H1 (cell line): Measurements from ENCODE around the gene NRXN3. TPM values are rescaled to one million over a fixed set of nuclear protein-coding genes. Genes with fewer than 3 reads are reported as not detected.

Source experiments
- CTCF ChIA-PET: fragments of 300-600 bp; sonication (Branson Sonifier 250); formaldehyde crosslinking; loops from one replicate; lab custom pipeline; 2021; ENCODE audit not compliant: partially characterized antibody; lab: Charles Lee
- POLR2A ChIA-PET: fragments of 300-600 bp; sonication (Branson Sonifier 250); formaldehyde crosslinking; loops from one replicate; lab custom pipeline; 2021; ENCODE audit warnings: inconsistent platforms; ENCODE audit not compliant: partially characterized antibody; lab: Charles Lee
- DNase-seq, 2 experiments: peaks; one replicate each; pipeline versions ENCODE4 v3.0.0 to v3.0.0-alpha.2; 2010 to 2022; ENCODE audit warnings: low spot score in 2 of 2, low read depth in 1 of 2, mixed read lengths in 1 of 2
- FAIRE-seq: peaks from 2 replicates; lab custom pipeline; 2011; peaks lifted over from hg19 to GRCh38; lab: Jason Lieb, UNC
- H2AFZ ChIP-seq: 2 replicates; pipeline ENCODE4 v1.8.1; 2012; ENCODE audit warnings: low read length, inconsistent platforms
- H2AK5ac ChIP-seq: 2 replicates; pipeline ENCODE4 v1.6.1; 2013; ENCODE audit warnings: low read depth, low read length
- H2BK120ac ChIP-seq: replicated peaks from 2 replicates; pipeline ENCODE3; 2013; ENCODE audit warnings: low read depth, low read length, inconsistent platforms
- H2BK12ac ChIP-seq: 2 replicates; pipeline ENCODE4 v1.6.1; 2013; ENCODE audit warnings: low read depth, low read length
- H2BK15ac ChIP-seq: 2 replicates; pipeline ENCODE4 v1.6.1; 2013; ENCODE audit warnings: low read length
- H2BK20ac ChIP-seq: 2 replicates; pipeline ENCODE4 v1.6.1; 2013; ENCODE audit warnings: low read length
- H2BK5ac ChIP-seq: 2 replicates; pipeline ENCODE4 v1.6.1; 2013; ENCODE audit warnings: low read depth, low read length
- H3K14ac ChIP-seq: 2 replicates; pipeline ENCODE4 v1.6.1; 2013; ENCODE audit warnings: inconsistent platforms; ENCODE audit not compliant: insufficient read length
- H3K18ac ChIP-seq: 2 replicates; pipeline ENCODE4 v1.6.1; 2013; ENCODE audit warnings: low read length; ENCODE audit errors: extremely low read depth
- H3K23ac ChIP-seq: 2 replicates; pipeline ENCODE4 v1.6.1; 2013; ENCODE audit warnings: inconsistent platforms; ENCODE audit not compliant: insufficient read length
- H3K23me2 ChIP-seq: 2 replicates; pipeline ENCODE4 v1.6.1; 2013; ENCODE audit warnings: low read depth, low read length
- H3K27ac ChIP-seq: 2 replicates; pipeline ENCODE4 v1.6.1; 2011; ENCODE audit warnings: low read depth, low read length, inconsistent platforms
- H3K27me3 ChIP-seq, 4 experiments: replicated peaks in 1 of 4; 1 replicate in 1 of 4; 2 replicates in 3 of 4; pipeline versions ENCODE4 v1.6.1 to v1.8.1; 2011 to 2013; ENCODE audit warnings: low read length in 3 of 4, mild to moderate bottlenecking in 3 of 4, inconsistent platforms in 2 of 4, mixed read lengths in 2 of 4, moderate library complexity in 1 of 4; ENCODE audit not compliant: control insufficient read depth in 3 of 4, insufficient read depth in 3 of 4; ENCODE audit errors: extremely low read depth in 1 of 4
- H3K36me3 ChIP-seq, 4 experiments: 2 replicates each; pipeline versions ENCODE4 v1.6.1 to v1.8.1; 2011 to 2013; ENCODE audit warnings: mild to moderate bottlenecking in 4 of 4, low read length in 3 of 4, moderate library complexity in 2 of 4, control low read depth in 1 of 4, inconsistent platforms in 1 of 4; ENCODE audit not compliant: insufficient read depth in 4 of 4, control insufficient read depth in 2 of 4
- H3K4ac ChIP-seq: replicated peaks from 2 replicates; pipeline ENCODE3; 2013; ENCODE audit warnings: low read length, low read depth, mixed read lengths, inconsistent platforms; ENCODE audit not compliant: insufficient read length
- H3K4me1 ChIP-seq, 4 experiments: replicated peaks in 1 of 4; 1 replicate in 1 of 4; 2 replicates in 3 of 4; pipeline versions ENCODE4 v1.6.1 to v1.8.1; 2011 to 2013; ENCODE audit warnings: low read length in 3 of 4, inconsistent platforms in 2 of 4, mixed read lengths in 1 of 4; ENCODE audit not compliant: insufficient read depth in 4 of 4, control insufficient read depth in 3 of 4
- H3K4me2 ChIP-seq, 2 experiments: 2 replicates each; pipeline versions ENCODE4 v1.6.1 to v1.8.1; 2011 to 2013; ENCODE audit warnings: low read depth in 2 of 2, low read length in 2 of 2, control low read depth in 1 of 2, inconsistent platforms in 1 of 2, mild to moderate bottlenecking in 1 of 2; ENCODE audit not compliant: insufficient read depth in 1 of 2
- H3K4me3 ChIP-seq, 4 experiments: fragments of 200-600, 300-600 bp in 1 of 4; sonication (generic), shearing (Covaris generic), sonication (Bioruptor Twin) in 1 of 4; 2 replicates each; pipeline versions ENCODE4 v1.5.1 to v1.8.1; 2011 to 2016; ENCODE audit warnings: low read length in 4 of 4, low read depth in 3 of 4, control low read depth in 2 of 4, inconsistent platforms in 2 of 4, mild to moderate bottlenecking in 2 of 4, mixed read lengths in 1 of 4, moderate library complexity in 1 of 4; ENCODE audit not compliant: insufficient read depth in 2 of 4; ENCODE audit errors: extremely low read depth in 1 of 4
- H3K56ac ChIP-seq: replicated peaks from 2 replicates; pipeline ENCODE3; 2013; ENCODE audit warnings: low read depth, mild to moderate bottlenecking, mixed read lengths, low read length, inconsistent platforms; ENCODE audit not compliant: insufficient read length
- H3K79me1 ChIP-seq: 2 replicates; pipeline ENCODE4 v1.6.1; 2013; ENCODE audit warnings: low read depth, low read length, control low read depth
- H3K79me2 ChIP-seq, 2 experiments: 2 replicates each; pipeline versions ENCODE4 v1.6.1 to v1.8.1; 2012 to 2013; ENCODE audit warnings: low read length in 2 of 2, mild to moderate bottlenecking in 2 of 2, inconsistent platforms in 1 of 2; ENCODE audit not compliant: insufficient read depth in 2 of 2, control insufficient read depth in 1 of 2
- H3K9ac ChIP-seq, 4 experiments: replicated peaks in 1 of 4; 1 replicate in 1 of 4; 2 replicates in 3 of 4; pipeline versions ENCODE4 v1.6.1 to v1.8.1; 2011 to 2013; ENCODE audit warnings: low read depth in 3 of 4, low read length in 3 of 4, control low read depth in 2 of 4, mild to moderate bottlenecking in 2 of 4, moderate library complexity in 2 of 4, inconsistent platforms in 1 of 4; ENCODE audit errors: extremely low read depth in 1 of 4
- H3K9me3 ChIP-seq, 2 experiments: 2 replicates each; pipeline versions ENCODE4 v1.6.1 to v1.8.1; 2012 to 2013; ENCODE audit warnings: mild to moderate bottlenecking in 2 of 2, moderate library complexity in 2 of 2, control low read depth in 1 of 2, inconsistent platforms in 1 of 2, low read depth in 1 of 2, low read length in 1 of 2, mixed read lengths in 1 of 2; ENCODE audit not compliant: insufficient read depth in 2 of 2
- H4K20me1 ChIP-seq, 2 experiments: replicated peaks in 1 of 2; 2 replicates each; pipeline versions ENCODE3 to v1.8.1; 2011 to 2013; ENCODE audit warnings: inconsistent platforms in 2 of 2, low read length in 2 of 2, mild to moderate bottlenecking in 1 of 2; ENCODE audit not compliant: insufficient read depth in 2 of 2, control insufficient read depth in 1 of 2
- H4K5ac ChIP-seq: 2 replicates; pipeline ENCODE4 v1.6.1; 2013; ENCODE audit warnings: low read length, low read depth, mixed read lengths, inconsistent platforms; ENCODE audit not compliant: insufficient read length
- H4K8ac ChIP-seq: 2 replicates; pipeline ENCODE4 v1.8.0; 2013; ENCODE audit warnings: mild to moderate bottlenecking, moderate library complexity, low read length, inconsistent platforms; ENCODE audit not compliant: insufficient read depth; ENCODE audit errors: extremely low read depth
- H4K91ac ChIP-seq: replicated peaks from 2 replicates; pipeline ENCODE3; 2013; ENCODE audit warnings: low read length, mixed read lengths, inconsistent platforms; ENCODE audit not compliant: insufficient read length
- KDM5A ChIP-seq: fragments of 200-600 bp; IDR thresholded peaks from 2 replicates; pipeline ENCODE4 v1.7.1; 2012; ENCODE audit warnings: mild to moderate bottlenecking, low read length, inconsistent platforms, mixed read lengths
- RXRA ChIP-seq: IDR thresholded peaks from 2 replicates; pipeline ENCODE4 v1.6.1; 2011; ENCODE audit warnings: low read depth, mild to moderate bottlenecking, low read length, moderate library complexity; ENCODE audit not compliant: insufficient read depth
- WGBS, 2 experiments: shearing (Covaris generic) in 1 of 2; methylation state at CpG; one replicate each; pipeline versions ENCODE4 v1.1.6 to v1.1.7; 2013 to 2015; ENCODE audit warnings: low lambda C conversion rate in 2 of 2, mixed read lengths in 2 of 2, inconsistent platforms in 1 of 2, low coverage in 1 of 2, missing lambda C conversion rate in 1 of 2; ENCODE audit not compliant: insufficient replicate concordance in 2 of 2, insufficient coverage in 1 of 2, insufficient read length in 1 of 2; ENCODE audit errors: extremely low coverage in 1 of 2, missing lambda C conversion rate in 1 of 2; 5-methylcytosine and 5-hydroxymethylcytosine counted together
- polyA plus RNA-seq, 7 experiments: library from polyadenylated mRNA; depleted of rRNA in 3 of 7; stranded (reverse) in 5 of 7; unstranded in 2 of 7; fragments of >200 nt in 5 of 7; fragments of 200-250 nt in 2 of 7; gene quantifications; 1 replicate in 5 of 7; 2 replicates in 1 of 7; 4 replicates in 1 of 7; pipeline versions ENCODE4 v1.2.1 to v1.2.3, GENCODE V29; 2011 to 2013; ENCODE audit warnings: missing spikeins in 2 of 7, mixed read lengths in 2 of 7
- total RNA-seq: library from RNA; stranded (reverse); fragmentation: NEBNext Ultra II Directional; extraction: Animal tissue kit (Norgen Biotek cat#: 25700); gene quantifications from 2 replicates; pipeline ENCODE4 v1.2.1, GENCODE V29; 2021
- TF ChIP-seq, protein P1 (sequence below): IDR thresholded peaks from 2 replicates; pipeline ENCODE4 v1.6.1; 2011; ENCODE audit warnings: low read depth, mild to moderate bottlenecking, low read length; ENCODE audit not compliant: insufficient read depth

The NRXN3 gene
- total and polyA plus RNA-seq, 2 of the 8 experiments (the other 6 are each of a cell fraction or from before 2014, with no cell fraction given) = 2.6 to 4.1 TPM

DNA sequence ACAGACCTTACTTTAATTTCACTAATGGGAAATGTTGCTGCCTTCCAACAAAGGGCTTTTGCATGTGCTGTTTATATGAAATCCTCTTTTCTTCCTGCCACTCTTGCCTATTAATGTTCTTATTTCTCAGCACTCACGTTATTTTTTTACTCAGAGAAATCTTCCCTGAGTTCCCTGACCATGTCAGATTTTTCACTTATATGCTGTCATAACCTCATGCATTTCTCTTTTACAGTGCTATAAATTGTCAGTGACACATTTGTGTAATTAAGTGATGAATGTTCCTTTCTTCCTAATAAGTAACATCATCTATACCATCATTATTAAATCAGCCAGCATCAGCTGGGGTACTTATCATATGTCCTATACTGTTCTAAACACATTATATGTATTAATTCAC lies 1597.1 kb downstream of the NRXN3 start:
- no peak overlapping the region for H3K18ac ChIP-seq
- FAIRE-seq = no peak
- H3K23me2 ChIP-seq = no peaks in the 10 kb centered on the region
- no peak overlapping the region for H2BK20ac ChIP-seq
- no peak overlapping the region for H2AK5ac ChIP-seq
- no peak overlapping the region for H3K56ac ChIP-seq
- TF ChIP-seq, protein P1, sequence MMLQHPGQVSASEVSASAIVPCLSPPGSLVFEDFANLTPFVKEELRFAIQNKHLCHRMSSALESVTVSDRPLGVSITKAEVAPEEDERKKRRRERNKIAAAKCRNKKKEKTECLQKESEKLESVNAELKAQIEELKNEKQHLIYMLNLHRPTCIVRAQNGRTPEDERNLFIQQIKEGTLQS = no peak
- TF ChIP-seq RXRA (no peak), KDM5A (no peak)
- no peak overlapping the region for H4K5ac ChIP-seq
- H3K9ac ChIP-seq = no peak overlapping the region
- no peak overlapping the region for H3K27ac ChIP-seq
- H2AFZ ChIP-seq = no peak overlapping the region
- H3K79me1 ChIP-seq = no peaks in the 10 kb centered on the region
- H3K14ac ChIP-seq = no peak overlapping the region
- H3K23ac ChIP-seq = no peak overlapping the region
- DNase-seq = no peak
- H4K8ac ChIP-seq = no peak overlapping the region
- ChIA-PET CTCF (no interaction called here), POLR2A (no interaction called here)
- H3K9me3 ChIP-seq = peaks cover 9 to 12% of the 10 kb centered on the region in 2 experiments
- no peak overlapping the region for H3K4me3 ChIP-seq
- H2BK15ac ChIP-seq = no peak overlapping the region
- H2BK120ac ChIP-seq = no peak overlapping the region
- H3K4ac ChIP-seq = no peak overlapping the region
- 95% methylated on average over 1 of the region's 1 CpG; no CpG with 5 or more reads in 1 of the 2 experiments for WGBS, 2 experiments
- no peaks in the 10 kb centered on the region for H3K36me3 ChIP-seq
- no peak overlapping the region for H2BK12ac ChIP-seq
- H2BK5ac ChIP-seq = no peak overlapping the region
- H3K4me2 ChIP-seq = no peak overlapping the region
- no peaks in the 10 kb centered on the region for H3K79me2 ChIP-seq
- H3K27me3 ChIP-seq = no peaks in the 10 kb centered on the region
- H4K91ac ChIP-seq = no peak overlapping the region
- H4K20me1 ChIP-seq = no peaks in the 10 kb centered on the region
- H3K4me1 ChIP-seq = no peaks in the 10 kb centered on the region
